HepG2 (cell line): ENCODE measurements around the gene EMC9. TPM values are rescaled to one million over a fixed set of nuclear protein-coding genes. Genes with fewer than 3 reads are reported as not detected.
A peak's percentile ranks its signal among the peaks of the same experiment; 100 is the strongest.

Experiments used
- ADNP ChIP-seq: sonication (generic); formaldehyde crosslinking; IDR thresholded peaks from 2 replicates; pipeline ENCODE4 v1.4.0; 2020; ENCODE audit warnings: missing genetic modification reagents
- DNMT1 ChIP-seq: sonication (generic); formaldehyde crosslinking; IDR thresholded peaks from 2 replicates; pipeline ENCODE4 v1.5.1; 2020; ENCODE audit warnings: mild to moderate bottlenecking, missing genetic modification reagents
- EHMT2 ChIP-seq: fragments of 200-600 bp; sonication (generic); IDR thresholded peaks from 2 replicates; pipeline ENCODE4 v1.7.0; 2017; ENCODE audit warnings: antibody characterized with exemption, low read depth, low read length, borderline replicate concordance
- GTF3A ChIP-seq: sonication (generic); formaldehyde crosslinking; conservative IDR thresholded peaks from 2 replicates; pipeline ENCODE4 v1.4.0; 2020; ENCODE audit warnings: mild to moderate bottlenecking, missing genetic modification reagents
- HNF1B ChIP-seq: sonication (generic); formaldehyde crosslinking; IDR thresholded peaks from 2 replicates; pipeline ENCODE4 v1.5.1; 2020; ENCODE audit warnings: mild to moderate bottlenecking, moderate library complexity, missing genetic modification reagents
- KLF9 ChIP-seq: IDR thresholded peaks from 2 replicates; pipeline ENCODE4 v1.6.1; 2016; ENCODE audit warnings: low read depth
- MAFF ChIP-seq: IDR thresholded peaks from 2 replicates; pipeline ENCODE4 v1.6.1; 2011; ENCODE audit warnings: low read depth, low read length, improper control_type of control experiment
- PHB2 ChIP-seq: fragments of 450-650 bp; IDR thresholded peaks from 2 replicates; pipeline ENCODE4 v1.6.1; 2018; ENCODE audit not compliant: partially characterized antibody
- ZNF235 ChIP-seq: sonication (generic); formaldehyde crosslinking; IDR thresholded peaks from 2 replicates; pipeline ENCODE4 v1.8.1; 2023; ENCODE audit warnings: mild to moderate bottlenecking, missing genetic modification reagents, borderline replicate concordance
- ZNF549 ChIP-seq: sonication (generic); formaldehyde crosslinking; IDR thresholded peaks from 2 replicates; pipeline ENCODE4 v1.5.0; 2020; ENCODE audit warnings: missing genetic modification reagents
- ZNF878 ChIP-seq: sonication (generic); formaldehyde crosslinking; IDR thresholded peaks from 2 replicates; pipeline ENCODE4 v1.8.1; 2023; ENCODE audit warnings: mild to moderate bottlenecking, missing genetic modification reagents, moderate library complexity
- ZSCAN20 ChIP-seq: sonication (generic); formaldehyde crosslinking; IDR thresholded peaks from 2 replicates; pipeline ENCODE4 v1.4.0; 2020; ENCODE audit warnings: missing genetic modification reagents, mild to moderate bottlenecking, borderline replicate concordance
- ZSCAN31 ChIP-seq: sonication (generic); formaldehyde crosslinking; IDR thresholded peaks from 2 replicates; pipeline ENCODE4 v1.5.0; 2020; ENCODE audit warnings: low read depth, mild to moderate bottlenecking, missing genetic modification reagents
- ZZZ3 ChIP-seq: sonication (generic); formaldehyde crosslinking; IDR thresholded peaks from 2 replicates; pipeline ENCODE4 v1.4.0; 2020; ENCODE audit warnings: missing genetic modification reagents, mild to moderate bottlenecking, borderline replicate concordance
- polyA plus RNA-seq, 8 experiments: library from polyadenylated mRNA; depleted of rRNA in 3 of 8; stranded (reverse) in 7 of 8; unstranded in 1 of 8; fragments of >200 nt; fragmentation: Illumina TruSeq in 4 of 8; extraction: Trizol in 4 of 8; gene quantifications; 2 replicates each; pipeline versions ENCODE4 v1.2.1 to v1.2.3, GENCODE V29; 2011 to 2016; ENCODE audit warnings: low read depth in 4 of 8, missing spikeins in 1 of 8, mixed read lengths in 1 of 8; ENCODE audit not compliant: insufficient read depth in 1 of 8
- total RNA-seq, 5 experiments: library from RNA; depleted of rRNA; stranded (reverse); fragments of >200 nt; fragmentation: Illumina TruSeq; extraction: Trizol; gene quantifications; 2 replicates each; pipeline ENCODE4 v1.2.3, GENCODE V29; 2016; ENCODE audit warnings: low read depth in 1 of 5
- TF ChIP-seq, protein P1 (sequence below): sonication (generic); formaldehyde crosslinking; IDR thresholded peaks from 2 replicates; pipeline ENCODE4 v1.5.1; 2020; ENCODE audit warnings: missing genetic modification reagents, mild to moderate bottlenecking, borderline replicate concordance
- TF ChIP-seq, protein P2 (sequence below): sonication (generic); formaldehyde crosslinking; IDR thresholded peaks from one replicate; pipeline ENCODE4 v1.5.1; 2020; ENCODE audit warnings: mild to moderate bottlenecking, missing genetic modification reagents; ENCODE audit errors: not compliant biosample characterization
- TF ChIP-seq, protein P3 (sequence below), 2 experiments: fragments of 450-650 bp in 1 of 2; sonication (generic) in 1 of 2; formaldehyde crosslinking; IDR thresholded peaks; 2 replicates each; pipeline versions ENCODE4 v1.5.0 to v1.8.0; 2020 to 2022; ENCODE audit warnings: mild to moderate bottlenecking in 1 of 2, missing genetic modification reagents in 1 of 2

Gene EMC9
- total and polyA plus RNA-seq, 2 of the 13 experiments (the other 11 are each of a cell fraction or from before 2014, with no cell fraction given) = 60.5 to 78.7 TPM

GRCh38 chr14:24141097-24141880 lies at the start of gene EMC9 (continued):
- TF ChIP-seq HNF1B (no peak), ZSCAN31 (CRISPR knock-in tag) (peak; percentile 99), EHMT2 (no peak; the same call in 1 of the 2 replicates), KLF9 (CRISPR knock-in tag) (no peak), ZZZ3 (peak; percentile 92), ZNF878 (CRISPR knock-in tag) (no peak), ZNF235 (CRISPR knock-in tag) (peak; percentile 99), ZSCAN20 (CRISPR knock-in tag) (peak; percentile 87), MAFF (peak; percentile 60; the same call in 1 of the 2 replicates), ZNF549 (CRISPR knock-in tag) (no peak), ADNP (CRISPR knock-in tag) (peak; percentile 7), DNMT1 (CRISPR knock-in tag) (peak; percentile 95), PHB2 (no peak), GTF3A (CRISPR knock-in tag) (peak; percentile 98)
- TF ChIP-seq, protein P1, sequence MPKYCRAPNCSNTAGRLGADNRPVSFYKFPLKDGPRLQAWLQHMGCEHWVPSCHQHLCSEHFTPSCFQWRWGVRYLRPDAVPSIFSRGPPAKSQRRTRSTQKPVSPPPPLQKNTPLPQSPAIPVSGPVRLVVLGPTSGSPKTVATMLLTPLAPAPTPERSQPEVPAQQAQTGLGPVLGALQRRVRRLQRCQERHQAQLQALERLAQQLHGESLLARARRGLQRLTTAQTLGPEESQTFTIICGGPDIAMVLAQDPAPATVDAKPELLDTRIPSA (CRISPR knock-in tag) = no peak
- TF ChIP-seq, protein P2, sequence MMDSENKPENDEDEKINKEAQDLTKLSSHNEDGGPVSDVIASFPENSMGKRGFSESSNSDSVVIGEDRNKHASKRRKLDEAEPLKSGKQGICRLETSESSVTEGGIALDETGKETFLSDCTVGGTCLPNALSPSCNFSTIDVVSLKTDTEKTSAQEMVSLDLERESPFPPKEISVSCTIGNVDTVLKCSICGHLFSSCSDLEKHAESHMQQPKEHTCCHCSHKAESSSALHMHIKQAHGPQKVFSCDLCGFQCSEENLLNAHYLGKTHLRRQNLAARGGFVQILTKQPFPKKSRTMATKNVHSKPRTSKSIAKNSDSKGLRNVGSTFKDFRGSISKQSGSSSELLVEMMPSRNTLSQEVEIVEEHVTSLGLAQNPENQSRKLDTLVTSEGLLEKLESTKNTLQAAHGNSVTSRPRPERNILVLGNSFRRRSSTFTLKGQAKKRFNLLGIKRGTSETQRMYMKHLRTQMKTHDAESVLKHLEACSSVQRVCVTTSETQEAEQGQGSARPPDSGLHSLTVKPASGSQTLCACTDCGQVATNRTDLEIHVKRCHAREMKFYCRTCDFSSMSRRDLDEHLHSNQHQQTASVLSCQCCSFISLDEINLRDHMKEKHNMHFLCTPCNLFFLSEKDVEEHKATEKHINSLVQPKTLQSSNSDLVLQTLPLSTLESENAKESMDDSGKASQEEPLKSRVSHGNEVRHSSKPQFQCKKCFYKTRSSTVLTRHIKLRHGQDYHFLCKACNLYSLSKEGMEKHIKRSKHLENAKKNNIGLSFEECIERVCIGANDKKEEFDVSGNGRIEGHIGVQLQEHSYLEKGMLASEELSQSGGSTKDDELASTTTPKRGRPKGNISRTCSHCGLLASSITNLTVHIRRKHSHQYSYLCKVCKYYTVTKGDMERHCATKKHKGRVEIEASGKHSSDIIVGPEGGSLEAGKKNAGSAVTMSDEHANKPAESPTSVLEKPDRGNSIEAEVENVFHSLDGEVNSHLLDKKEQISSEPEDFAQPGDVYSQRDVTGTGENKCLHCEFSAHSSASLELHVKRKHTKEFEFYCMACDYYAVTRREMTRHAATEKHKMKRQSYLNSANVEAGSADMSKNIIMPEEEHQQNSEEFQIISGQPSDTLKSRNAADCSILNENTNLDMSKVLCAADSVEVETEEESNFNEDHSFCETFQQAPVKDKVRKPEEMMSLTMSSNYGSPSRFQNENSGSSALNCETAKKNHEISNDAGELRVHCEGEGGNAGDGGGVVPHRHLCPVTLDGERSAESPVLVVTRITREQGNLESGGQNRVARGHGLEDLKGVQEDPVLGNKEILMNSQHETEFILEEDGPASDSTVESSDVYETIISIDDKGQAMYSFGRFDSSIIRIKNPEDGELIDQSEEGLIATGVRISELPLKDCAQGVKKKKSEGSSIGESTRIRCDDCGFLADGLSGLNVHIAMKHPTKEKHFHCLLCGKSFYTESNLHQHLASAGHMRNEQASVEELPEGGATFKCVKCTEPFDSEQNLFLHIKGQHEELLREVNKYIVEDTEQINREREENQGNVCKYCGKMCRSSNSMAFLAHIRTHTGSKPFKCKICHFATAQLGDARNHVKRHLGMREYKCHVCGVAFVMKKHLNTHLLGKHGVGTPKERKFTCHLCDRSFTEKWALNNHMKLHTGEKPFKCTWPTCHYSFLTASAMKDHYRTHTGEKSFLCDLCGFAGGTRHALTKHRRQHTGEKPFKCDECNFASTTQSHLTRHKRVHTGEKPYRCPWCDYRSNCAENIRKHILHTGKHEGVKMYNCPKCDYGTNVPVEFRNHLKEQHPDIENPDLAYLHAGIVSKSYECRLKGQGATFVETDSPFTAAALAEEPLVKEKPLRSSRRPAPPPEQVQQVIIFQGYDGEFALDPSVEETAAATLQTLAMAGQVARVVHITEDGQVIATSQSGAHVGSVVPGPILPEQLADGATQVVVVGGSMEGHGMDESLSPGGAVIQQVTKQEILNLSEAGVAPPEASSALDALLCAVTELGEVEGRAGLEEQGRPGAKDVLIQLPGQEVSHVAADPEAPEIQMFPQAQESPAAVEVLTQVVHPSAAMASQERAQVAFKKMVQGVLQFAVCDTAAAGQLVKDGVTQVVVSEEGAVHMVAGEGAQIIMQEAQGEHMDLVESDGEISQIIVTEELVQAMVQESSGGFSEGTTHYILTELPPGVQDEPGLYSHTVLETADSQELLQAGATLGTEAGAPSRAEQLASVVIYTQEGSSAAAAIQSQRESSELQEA (CRISPR knock-in tag) = peak; percentile 97
- TF ChIP-seq, protein P3, sequence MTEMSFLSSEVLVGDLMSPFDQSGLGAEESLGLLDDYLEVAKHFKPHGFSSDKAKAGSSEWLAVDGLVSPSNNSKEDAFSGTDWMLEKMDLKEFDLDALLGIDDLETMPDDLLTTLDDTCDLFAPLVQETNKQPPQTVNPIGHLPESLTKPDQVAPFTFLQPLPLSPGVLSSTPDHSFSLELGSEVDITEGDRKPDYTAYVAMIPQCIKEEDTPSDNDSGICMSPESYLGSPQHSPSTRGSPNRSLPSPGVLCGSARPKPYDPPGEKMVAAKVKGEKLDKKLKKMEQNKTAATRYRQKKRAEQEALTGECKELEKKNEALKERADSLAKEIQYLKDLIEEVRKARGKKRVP (CRISPR knock-in tag; IDR thresholded peaks at IDR 0.05) = 0 out of 4 replicates have a peak, but pooled peaks of 1 of the 2 experiments have one; percentile 51
